Activated CD4-positive, CD25-positive, alpha-beta regulatory T cell treated with anti-CD3 and anti-CD28 coated beads, Interleukin-2, amount 50 U/mL, for 72 hours (primary cell): ENCODE measurements around the gene SERPIND1.

ENCODE experiments used
- DNase-seq: peaks from one replicate; pipeline ENCODE4 v3.0.0; 2021

SERPIND1 gene

DNA sequence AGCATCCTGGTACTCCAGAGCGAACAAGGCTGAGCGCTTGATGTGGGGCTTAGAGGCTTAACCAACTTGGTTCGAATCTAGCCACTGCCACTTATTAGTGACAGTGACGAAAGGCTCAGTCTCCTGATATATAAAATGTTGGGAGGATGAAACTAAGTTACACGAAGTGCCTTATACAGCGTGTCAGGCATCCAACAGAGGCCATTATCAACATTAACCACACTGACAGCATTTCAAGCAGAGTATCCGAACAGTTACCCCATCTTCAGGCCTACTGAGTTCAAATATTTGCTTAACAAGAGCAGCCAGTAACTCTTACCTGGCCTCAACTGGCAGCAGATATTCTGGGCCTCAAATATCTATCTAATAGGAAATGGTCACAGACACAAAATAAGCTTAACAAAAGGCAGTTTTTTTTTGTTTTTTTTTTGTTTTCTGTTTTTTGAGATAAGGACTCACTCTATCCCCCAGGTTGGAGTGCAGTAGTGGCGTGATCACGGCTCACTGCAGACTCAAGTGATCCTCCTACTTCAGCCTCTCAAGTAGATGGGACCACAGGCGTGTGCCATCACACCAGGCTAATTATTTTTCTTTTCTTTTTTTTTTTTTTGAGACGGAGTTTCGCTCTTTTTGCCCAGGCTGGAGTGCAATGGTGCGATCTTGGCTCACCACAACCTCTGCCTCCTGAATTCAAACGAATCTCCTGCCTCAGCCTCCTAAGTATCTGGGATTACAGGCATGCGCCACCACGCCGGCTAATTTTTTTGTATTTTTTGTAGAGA lies 2.9 kb downstream of the SERPIND1 start:
- DNase-seq, result no peak

DNA sequence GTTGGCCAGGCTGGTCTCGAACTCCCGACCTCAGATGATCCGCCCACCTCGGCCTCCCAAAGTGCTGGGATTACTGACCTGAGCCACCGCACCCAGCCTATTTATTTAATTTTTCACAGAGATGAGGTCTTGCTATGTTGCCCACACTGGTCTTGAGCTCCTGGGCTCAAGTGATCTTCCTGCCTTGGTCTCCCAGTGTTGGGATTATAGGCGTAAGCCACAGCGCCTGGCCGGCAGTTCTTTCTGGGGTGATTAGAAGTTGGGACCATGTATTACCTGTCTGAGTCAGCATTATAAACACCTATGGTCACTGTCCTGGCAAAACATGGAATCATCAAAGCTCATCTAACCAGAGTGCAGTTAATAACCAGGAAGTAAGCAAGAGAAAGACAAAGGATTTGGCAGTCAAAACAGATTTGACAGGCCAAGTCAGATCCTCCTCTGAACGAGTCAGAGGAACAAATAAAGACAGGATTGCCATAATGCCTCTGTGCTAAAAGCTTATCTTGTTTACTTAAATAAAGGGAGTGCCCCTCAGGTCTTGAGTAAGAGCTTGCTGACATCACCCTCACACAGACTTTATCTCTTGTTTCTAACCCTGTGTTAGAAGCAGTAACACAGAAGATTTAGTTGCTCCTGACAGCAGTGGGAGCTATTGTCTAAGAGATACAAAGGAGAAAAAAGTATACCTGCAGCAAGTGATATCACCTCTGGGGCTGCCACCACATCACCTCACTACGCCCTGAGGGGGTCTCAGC lies 3.7 kb downstream of the SERPIND1 start:
- DNase-seq, result no peak

DNA sequence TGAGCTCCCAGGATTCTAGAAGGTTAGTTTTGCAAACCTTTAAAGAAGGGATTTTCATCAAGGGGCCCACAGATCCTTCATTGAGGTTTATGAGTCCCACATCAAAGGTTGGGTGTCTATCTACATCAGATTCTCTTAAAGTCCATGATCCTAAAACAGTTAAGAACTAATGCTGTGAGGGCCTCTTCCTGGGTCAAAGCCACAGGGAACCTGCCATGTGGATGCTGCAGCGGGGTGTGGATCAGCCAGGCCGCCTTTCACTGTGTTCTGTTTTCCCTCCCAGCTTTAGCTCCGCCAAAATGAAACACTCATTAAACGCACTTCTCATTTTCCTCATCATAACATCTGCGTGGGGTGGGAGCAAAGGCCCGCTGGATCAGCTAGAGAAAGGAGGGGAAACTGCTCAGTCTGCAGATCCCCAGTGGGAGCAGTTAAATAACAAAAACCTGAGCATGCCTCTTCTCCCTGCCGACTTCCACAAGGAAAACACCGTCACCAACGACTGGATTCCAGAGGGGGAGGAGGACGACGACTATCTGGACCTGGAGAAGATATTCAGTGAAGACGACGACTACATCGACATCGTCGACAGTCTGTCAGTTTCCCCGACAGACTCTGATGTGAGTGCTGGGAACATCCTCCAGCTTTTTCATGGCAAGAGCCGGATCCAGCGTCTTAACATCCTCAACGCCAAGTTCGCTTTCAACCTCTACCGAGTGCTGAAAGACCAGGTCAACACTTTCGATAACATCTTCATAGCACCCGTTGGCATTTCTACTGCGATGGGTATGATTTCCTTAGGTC lies 5.3 kb downstream of the SERPIND1 start:
- DNase-seq, result no peak

- no peak for DNase-seq
Measured at GRCh38 chr22:20779818-20780158, 5.9 kb downstream of the SERPIND1 start.

GRCh38 chr22:20781272-20781990 lies 7.5 kb downstream of the SERPIND1 start:
- DNase-seq, result no peak

DNA sequence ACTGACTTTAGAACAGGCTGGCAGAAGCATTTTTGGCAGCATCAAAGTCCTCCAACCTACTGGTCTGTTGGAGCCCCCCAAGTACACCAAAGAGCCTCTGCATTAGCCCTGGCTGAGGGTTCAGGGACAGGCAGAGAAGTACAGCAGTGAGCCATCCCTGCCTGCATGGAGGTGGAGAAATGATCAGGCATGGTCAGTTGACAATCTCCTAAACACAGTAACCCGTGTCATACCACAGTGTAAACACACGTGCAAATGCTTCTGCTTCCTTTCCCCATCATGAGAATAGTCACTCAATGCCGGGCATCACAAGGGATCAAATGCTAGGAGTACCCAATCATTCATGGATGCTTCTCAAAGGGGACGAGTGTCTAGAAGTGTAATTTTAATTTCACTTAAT lies 8.2 kb downstream of the SERPIND1 start:
- DNase-seq, result no peak

- no peak for DNase-seq
Measured at GRCh38 chr22:20782596-20783299, 8.8 kb downstream of the SERPIND1 start.

- DNase-seq, result no peak
Measured at GRCh38 chr22:20783300-20783673, 9.4 kb downstream of the SERPIND1 start.

DNA sequence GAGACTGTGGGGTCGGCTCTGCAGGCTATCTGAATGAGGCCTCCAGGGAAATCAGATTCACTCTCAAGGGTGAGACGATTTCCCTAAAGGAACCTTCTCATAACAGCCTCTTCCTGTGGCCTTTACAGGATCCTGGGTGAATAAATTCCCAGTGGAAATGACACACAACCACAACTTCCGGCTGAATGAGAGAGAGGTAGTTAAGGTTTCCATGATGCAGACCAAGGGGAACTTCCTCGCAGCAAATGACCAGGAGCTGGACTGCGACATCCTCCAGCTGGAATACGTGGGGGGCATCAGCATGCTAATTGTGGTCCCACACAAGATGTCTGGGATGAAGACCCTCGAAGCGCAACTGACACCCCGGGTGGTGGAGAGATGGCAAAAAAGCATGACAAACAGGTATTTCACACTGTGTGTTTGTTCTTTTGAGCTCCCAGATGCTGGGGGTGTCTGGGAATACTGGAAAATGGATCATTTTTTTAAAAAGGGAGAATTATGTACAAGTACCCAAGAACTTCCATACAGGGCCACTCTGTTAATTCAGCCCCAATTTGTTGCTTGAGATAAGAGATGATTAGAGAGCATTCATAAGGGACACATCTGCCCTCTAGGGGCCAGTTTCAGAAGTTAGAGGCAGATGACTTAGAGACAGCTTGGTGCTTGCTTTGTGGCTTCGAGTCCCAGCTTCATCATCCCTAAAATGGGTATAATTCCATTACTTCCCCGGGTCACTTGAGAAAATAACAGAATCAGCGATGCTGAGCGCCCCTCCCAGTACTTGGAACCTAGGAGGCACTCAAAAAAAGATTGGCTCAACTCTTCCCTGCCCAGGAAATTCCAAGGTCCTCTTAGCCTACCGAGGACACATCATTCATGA lies 10.2 kb downstream of the SERPIND1 start:
- no peak for DNase-seq

GRCh38 chr22:20785415-20785814 lies 11.5 kb downstream of the SERPIND1 start:
- no peak for DNase-seq

DNA sequence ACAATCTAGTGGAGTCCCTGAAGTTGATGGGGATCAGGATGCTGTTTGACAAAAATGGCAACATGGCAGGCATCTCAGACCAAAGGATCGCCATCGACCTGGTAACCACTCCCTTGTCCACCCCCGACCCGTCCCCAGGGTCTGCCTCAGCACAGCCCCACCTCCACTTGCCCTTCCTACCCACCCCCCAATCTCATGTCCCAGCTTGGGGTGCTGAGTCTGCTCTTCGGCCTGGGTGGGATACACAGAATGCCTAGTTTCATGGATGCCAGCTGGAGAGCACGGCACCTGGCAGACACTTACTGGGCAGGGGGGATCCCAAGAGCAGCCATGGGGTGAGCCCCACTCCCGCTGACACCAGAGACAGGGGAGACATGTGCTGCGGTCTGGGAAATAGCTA lies 12.1 kb downstream of the SERPIND1 start:
- no peak for DNase-seq

GRCh38 chr22:20786536-20786979 lies 12.6 kb downstream of the SERPIND1 start:
- no peak for DNase-seq

DNA sequence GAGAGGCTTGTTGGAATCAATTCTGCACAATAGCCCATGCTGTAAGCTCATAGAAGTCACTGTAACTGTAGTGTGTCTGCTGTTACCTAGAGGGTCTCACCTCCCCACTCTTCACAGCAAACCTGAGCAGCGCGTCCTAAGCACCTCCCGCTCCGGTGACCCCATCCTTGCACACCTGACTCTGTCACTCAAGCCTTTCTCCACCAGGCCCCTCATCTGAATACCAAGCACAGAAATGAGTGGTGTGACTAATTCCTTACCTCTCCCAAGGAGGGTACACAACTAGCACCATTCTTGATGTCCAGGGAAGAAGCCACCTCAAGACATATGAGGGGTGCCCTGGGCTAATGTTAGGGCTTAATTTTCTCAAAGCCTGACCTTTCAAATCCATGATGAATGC lies 13.3 kb downstream of the SERPIND1 start:
- DNase-seq, result no peak

- no peak for DNase-seq
Measured at GRCh38 chr22:20787746-20788626, 14.1 kb downstream of the SERPIND1 start.

GRCh38 chr22:20788627-20789344 lies 14.9 kb downstream of the SERPIND1 start:
- DNase-seq, result no peak

DNA sequence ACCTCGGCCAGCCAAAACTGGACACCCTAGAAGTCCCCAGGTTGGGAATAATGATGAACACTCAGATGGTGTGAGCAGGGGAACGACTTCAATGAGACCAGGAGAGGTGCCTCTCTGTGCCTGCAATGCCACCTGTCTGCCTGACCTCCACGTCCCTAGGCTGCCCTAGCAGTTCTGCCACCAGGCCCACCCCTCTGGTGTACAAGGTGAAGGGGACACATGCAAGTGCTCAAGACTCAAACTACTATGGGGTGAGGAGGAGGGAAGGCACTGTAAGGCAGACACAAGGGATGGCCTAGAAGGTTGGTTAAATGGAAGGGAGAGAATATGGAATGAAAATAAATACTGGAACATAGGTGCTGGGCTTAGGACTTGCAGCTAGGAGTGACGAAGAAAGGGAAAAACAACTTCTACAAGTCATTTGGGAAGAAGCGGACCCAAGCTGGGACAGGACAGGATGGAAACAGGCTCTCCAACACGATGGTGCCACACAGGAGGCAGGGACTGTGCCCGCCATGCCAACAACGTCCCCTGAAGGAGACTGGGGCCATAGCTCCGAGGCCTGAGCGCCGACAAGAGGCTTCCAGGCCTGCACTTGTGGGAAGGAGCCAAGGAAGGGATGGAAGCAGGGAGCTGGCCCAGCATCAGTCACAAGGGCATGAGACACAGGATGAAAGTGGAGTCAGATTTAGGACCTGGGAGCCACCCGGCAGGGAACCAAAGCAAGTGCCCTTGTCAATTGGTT lies 18.5 kb downstream of the SERPIND1 start:
- no peak for DNase-seq

GRCh38 chr22:20792966-20793728 lies 19.2 kb downstream of the SERPIND1 start:
- no peak for DNase-seq
